GM18511 (cell line): ENCODE data around the gene FBXO42.

ENCODE experiments used
- ATAC-seq: cut with Tn5 transposase; IDR thresholded peaks from one replicate; pipeline ENCODE4 v1.9.1; 2021; ENCODE audit warnings: mild to moderate bottlenecking, moderate library complexity; ENCODE audit not compliant: unreplicated experiment

FBXO42 gene

GRCh38 chr1:16206547-16207317, 145.5 kb downstream of the FBXO42 start:
- peak; percentile 84 for ATAC-seq

DNA sequence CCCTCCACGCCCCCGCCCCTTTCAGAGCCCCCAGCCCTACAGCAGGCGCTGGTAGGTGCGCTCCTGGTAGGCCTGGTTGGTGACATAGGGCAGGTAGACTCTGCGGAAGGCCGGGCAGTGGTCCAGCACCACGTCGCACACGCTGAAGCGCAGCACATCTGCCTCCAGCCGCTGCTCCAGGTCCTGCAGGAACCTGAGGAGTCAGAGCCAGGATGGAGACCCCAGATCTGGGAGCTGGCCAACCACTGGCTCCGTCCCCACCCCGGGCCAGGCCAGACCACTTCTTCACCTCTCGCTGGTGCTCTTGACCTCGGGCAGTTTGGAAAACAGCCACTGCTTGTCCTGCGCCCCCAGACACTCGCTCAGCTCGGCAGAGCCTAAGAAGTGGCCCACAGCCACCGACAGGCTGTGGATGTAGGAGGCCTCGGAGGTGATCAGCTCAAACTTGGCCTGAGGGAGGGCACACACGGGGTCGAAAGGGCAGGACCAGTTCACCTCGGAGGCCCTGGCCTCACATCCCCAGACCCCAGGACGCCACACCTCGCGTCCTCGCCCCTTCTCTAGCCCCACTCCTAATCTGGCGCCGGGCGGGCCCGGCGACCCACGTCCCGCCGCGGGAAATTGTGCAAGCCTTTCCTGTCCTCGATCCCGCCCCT, 146.3 kb downstream of the FBXO42 start:
- peak; percentile 24 for ATAC-seq

DNA sequence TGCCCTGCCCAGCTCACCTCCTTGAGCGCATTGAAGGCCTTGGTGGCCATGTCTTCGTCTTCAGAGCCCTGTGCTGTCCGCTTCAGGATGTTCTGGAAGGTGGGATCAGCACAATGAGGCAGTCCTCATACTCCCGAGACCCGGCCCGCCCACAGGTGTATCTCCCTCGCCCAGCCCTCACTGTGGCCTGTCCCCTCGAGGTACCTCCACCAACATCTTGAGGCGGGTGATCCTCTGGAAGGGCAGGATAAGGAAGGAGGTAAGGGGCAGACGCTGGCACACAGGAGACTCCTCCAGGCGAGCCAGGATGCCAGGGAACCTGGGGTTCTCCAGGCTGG, 147.0 kb downstream of the FBXO42 start:
- no peak for ATAC-seq

DNA sequence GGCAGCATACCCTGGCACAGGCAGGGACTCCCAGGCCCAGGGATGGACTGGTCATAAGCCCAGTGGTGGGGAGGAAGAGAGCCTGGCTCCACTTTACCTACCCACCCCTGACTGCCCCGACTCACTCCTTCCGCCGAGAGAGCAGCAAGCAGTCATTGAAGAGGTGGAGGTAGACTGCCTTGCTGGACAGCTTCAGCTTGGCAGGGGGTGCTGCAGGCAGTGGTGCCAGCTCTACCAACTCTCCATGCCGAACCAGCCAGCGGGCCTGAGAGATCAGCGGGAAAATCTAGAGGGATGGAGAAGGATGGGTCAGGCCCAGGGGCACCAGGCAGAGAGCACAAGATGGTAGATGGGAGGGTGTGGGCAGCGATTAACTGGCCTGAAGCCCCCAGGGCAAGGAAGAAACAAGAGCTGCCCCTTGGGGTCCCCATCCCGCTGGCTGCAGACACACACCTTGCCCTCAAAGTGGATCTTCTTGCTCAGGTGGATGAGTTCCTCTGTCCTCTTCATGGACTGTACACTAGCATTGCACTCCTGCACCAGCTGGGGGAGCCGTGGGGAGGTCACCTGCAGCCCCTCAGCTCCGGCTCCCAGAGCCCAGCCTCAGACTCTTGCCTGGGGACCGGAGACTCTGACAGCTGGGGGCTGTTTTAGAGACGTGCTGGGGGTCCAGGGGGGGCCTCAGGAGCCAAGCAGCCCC, 147.5 kb downstream of the FBXO42 start:
- no peak for ATAC-seq

GRCh38 chr1:16204216-16204615, 148.1 kb downstream of the FBXO42 start:
- no peak for ATAC-seq

GRCh38 chr1:16203550-16203949, 148.7 kb downstream of the FBXO42 start:
- no peak for ATAC-seq

- no peak for ATAC-seq
Measured at GRCh38 chr1:16202281-16203210, 149.7 kb downstream of the FBXO42 start.

GRCh38 chr1:16199700-16200099, 152.6 kb downstream of the FBXO42 start:
- no peak for ATAC-seq

- no peak for ATAC-seq
Measured at GRCh38 chr1:16199157-16199501, 153.2 kb downstream of the FBXO42 start.

- no peak for ATAC-seq
Measured at GRCh38 chr1:16198444-16199156, 153.7 kb downstream of the FBXO42 start.

DNA sequence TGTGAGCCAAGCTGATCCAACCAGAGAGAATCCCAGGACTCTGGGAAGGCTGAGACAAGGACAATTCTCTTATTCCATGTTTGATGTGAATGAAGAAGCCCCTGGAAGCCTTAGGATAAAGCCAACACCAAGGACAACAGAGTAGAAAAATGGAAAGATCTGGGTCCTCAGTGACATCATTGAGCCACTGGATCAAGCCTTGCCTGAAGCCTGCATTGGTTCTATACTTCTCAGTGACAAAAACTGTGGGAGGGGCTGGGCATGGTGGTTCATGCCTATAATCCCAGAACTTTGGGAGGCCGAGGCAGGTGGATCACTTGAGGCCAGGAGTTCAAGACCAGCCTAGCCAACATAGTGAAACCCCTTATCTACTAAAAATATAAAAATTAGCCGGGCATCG, 155.4 kb downstream of the FBXO42 start:
- no peak for ATAC-seq
